Naive thymus-derived CD4-positive, alpha-beta T cell (primary cell): ENCODE results near the gene UBA3. TPM values are rescaled to one million over a fixed set of nuclear protein-coding genes. Genes with fewer than 3 reads are reported as not detected.

Experiments
- ATAC-seq: fragments of 150-1000 bp; cut with Tn5 transposase; 2 replicates; pipeline ENCODE4 v1.10.0; 2021; ENCODE audit warnings: mild to moderate bottlenecking, moderate library complexity
- CTCF ChIA-PET: fragments of 350-600 bp; sonication (Branson Sonifier 250); formaldehyde crosslinking; loops from one replicate; lab custom pipeline; 2021; ENCODE audit warnings: antibody characterized with exemption; lab: Charles Lee
- POLR2A ChIA-PET: fragments of 350-600 bp; sonication (Branson Sonifier 250); formaldehyde crosslinking; loops from one replicate; lab custom pipeline; 2021; ENCODE audit warnings: antibody characterized with exemption, inconsistent platforms; lab: Charles Lee
- DNase-seq, 9 donors: peaks; one replicate each; pipeline versions ENCODE4 v3.0.0 to v3.0.0-alpha.2; 2020 to 2022; ENCODE audit warnings: mixed read lengths in 1 of 9
- H3K27ac ChIP-seq: one replicate; pipeline ENCODE4 v1.7.0; 2013; ENCODE audit warnings: mild to moderate bottlenecking, low read depth, low read length, moderate library complexity
- H3K27me3 ChIP-seq, 2 donors: one replicate each; pipeline ENCODE4 v1.7.0; 2013; ENCODE audit warnings: low read length in 2 of 2, mild to moderate bottlenecking in 2 of 2, moderate library complexity in 2 of 2; ENCODE audit not compliant: control insufficient read depth in 2 of 2, insufficient read depth in 2 of 2
- H3K36me3 ChIP-seq, 3 experiments: 1 replicate in 2 of 3; 2 replicates in 1 of 3; pipeline ENCODE4 v1.7.0; 2013; ENCODE audit warnings: low read length in 3 of 3, mild to moderate bottlenecking in 3 of 3, moderate library complexity in 1 of 3; ENCODE audit not compliant: insufficient read depth in 3 of 3, control insufficient read depth in 2 of 3
- H3K4me1 ChIP-seq, 2 donors: one replicate each; pipeline ENCODE4 v1.7.0; 2013; ENCODE audit warnings: low read length in 2 of 2, mild to moderate bottlenecking in 2 of 2, moderate library complexity in 1 of 2; ENCODE audit not compliant: control insufficient read depth in 2 of 2, insufficient read depth in 2 of 2
- H3K4me3 ChIP-seq: 2 replicates; pipeline ENCODE4 v1.7.0; 2013; ENCODE audit warnings: mild to moderate bottlenecking, low read length
- H3K9me3 ChIP-seq, 3 experiments: 1 replicate in 2 of 3; 2 replicates in 1 of 3; pipeline ENCODE4 v1.7.0; 2013; ENCODE audit warnings: low read length in 3 of 3; ENCODE audit not compliant: control insufficient read depth in 2 of 3
- H3K27ac Mint-ChIP-seq, 9 donors: one replicate each; pipeline ENCODE4 v1.8.0; 2020 to 2022; ENCODE audit warnings: mixed read lengths in 9 of 9, mild to moderate bottlenecking in 8 of 9, moderate library complexity in 5 of 9, inconsistent platforms in 2 of 9
- H3K27me3 Mint-ChIP-seq, 5 donors: one replicate each; pipeline ENCODE4 v1.8.0; 2021 to 2022; ENCODE audit warnings: mixed read lengths in 5 of 5, mild to moderate bottlenecking in 1 of 5
- H3K36me3 Mint-ChIP-seq, 5 donors: one replicate each; pipeline ENCODE4 v1.8.0; 2020 to 2022; ENCODE audit warnings: mixed read lengths in 5 of 5, mild to moderate bottlenecking in 3 of 5, inconsistent platforms in 1 of 5
- H3K4me1 Mint-ChIP-seq, 7 donors: one replicate each; pipeline ENCODE4 v1.8.0; 2020 to 2022; ENCODE audit warnings: mixed read lengths in 7 of 7, mild to moderate bottlenecking in 3 of 7, inconsistent platforms in 1 of 7
- H3K4me3 Mint-ChIP-seq, 10 donors: one replicate each; pipeline ENCODE4 v1.8.0; 2020 to 2022; ENCODE audit warnings: mild to moderate bottlenecking in 10 of 10, mixed read lengths in 10 of 10, moderate library complexity in 6 of 10, inconsistent platforms in 2 of 10
- H3K9me3 Mint-ChIP-seq, 11 donors: one replicate each; pipeline ENCODE4 v1.8.0; 2020 to 2022; ENCODE audit warnings: mixed read lengths in 11 of 11, mild to moderate bottlenecking in 4 of 11, inconsistent platforms in 1 of 11, moderate library complexity in 1 of 11
- intact Hi-C, 2 donors: fragments of 100-400 bp; cut with micrococcal nuclease; formaldehyde crosslinking; loops; one replicate each; pipeline ENCODE4 v1.15.1; 2023
- microRNA-seq: library from miRNA; unstranded; fragments of <30 nt; microRNA quantifications from one replicate; pipeline ENCODE4 v1.2.0, GENCODE V29; 2022; ENCODE audit warnings: borderline microRNAs expressed
- polyA plus RNA-seq, 2 donors: library from polyadenylated mRNA; unstranded; fragments of 300-500 nt; fragmentation: Illumina TruSeq; gene quantifications; one replicate each; pipeline ENCODE4 v1.2.3, GENCODE V29; 2021
- total RNA-seq, 6 experiments: library from RNA in 5 of 6; stranded (reverse) in 5 of 6; gene quantifications; 1 replicate in 5 of 6; 2 replicates in 1 of 6; pipeline ENCODE4 v1.2.3 and lab custom pipeline; 2021 to 2026

Gene UBA3
- total and polyA plus RNA-seq, 7 experiments from 2014 or later: 36.6 to 120 (median 62.4) TPM

- Mint-ChIP-seq H3K27me3 (no peaks in the 10 kb centered on the region), H3K4me3 (no peak overlapping the region), H3K9me3 (no peaks in the 10 kb centered on the region), H3K27ac (no peak overlapping the region), H3K36me3 (peaks cover 0 to 47% (median 5%) of the 10 kb centered on the region in 5 donors), H3K4me1 (peaks cover 0 to 15% (median 3%) of the 10 kb centered on the region in 7 donors)
- no peaks in the 10 kb centered on the region for H3K4me1 ChIP-seq
- ChIA-PET POLR2A (no interaction called here), CTCF (no interaction called here)
- H3K4me3 ChIP-seq: no peak overlapping the region
- no peaks in the 10 kb centered on the region for H3K27me3 ChIP-seq
- no peaks in the 10 kb centered on the region for H3K9me3 ChIP-seq
- no peak for DNase-seq
- intact Hi-C loops: no loop called here
- ATAC-seq: no peak
- H3K27ac ChIP-seq: no peak overlapping the region
- H3K36me3 ChIP-seq: peaks cover 0 to 18% (median 4%) of the 10 kb centered on the region in 3 experiments
Measured at GRCh38 chr3:69005791-69006482, 74.2 kb downstream of the UBA3 start.

- Histone ChIP-seq H3K4me1 (no peaks in the 10 kb centered on the region), H3K9me3 (no peaks in the 10 kb centered on the region), H3K36me3 (peaks cover 0 to 18% (median 4%) of the 10 kb centered on the region in 3 experiments), H3K27ac (no peak overlapping the region), H3K4me3 (no peak overlapping the region), H3K27me3 (no peaks in the 10 kb centered on the region)
- ATAC-seq: no peak
- H3K36me3 Mint-ChIP-seq: peaks cover 0 to 50% (median 5%) of the 10 kb centered on the region in 5 donors
- ChIA-PET CTCF (no interaction called here), POLR2A (no interaction called here)
- no peaks in the 10 kb centered on the region for H3K27me3 Mint-ChIP-seq
- intact Hi-C loops: no loop called here
- no peak overlapping the region for H3K4me3 Mint-ChIP-seq
- no peaks in the 10 kb centered on the region for H3K9me3 Mint-ChIP-seq
- peaks cover 0 to 8% (median 2%) of the 10 kb centered on the region in 7 donors for H3K4me1 Mint-ChIP-seq
- H3K27ac Mint-ChIP-seq: no peak overlapping the region
- no peak for DNase-seq
Measured at GRCh38 chr3:69005071-69005790, 74.9 kb downstream of the UBA3 start.

Small RNA genes within 50 kb of the gene (microRNA-seq; reads per million reads assigned to microRNA genes)
- gene MIR3136: 3.6 reads per million

Other genes with a start within 250 kb of the UBA3 start
- gene TAFA4, start 147.8 kb downstream of the UBA3 start, total RNA-seq: not detected
- not detected for gene TAFA4, start 147.8 kb downstream of the UBA3 start, polyA plus RNA-seq
- 10 to 100 TPM; 10.1 to 19.1 (median 13.1) TPM for gene EOGT, start 66.7 kb downstream of the UBA3 start, total RNA-seq
- 10 to 100 TPM in 1 of 2 donors, 1 to 10 TPM in 1; 6.8 to 10.5 TPM for gene EOGT, start 66.7 kb downstream of the UBA3 start, polyA plus RNA-seq
- 10 to 100 TPM; 41.3 to 71.8 (median 52.8) TPM for gene TMF1, start 28.0 kb downstream of the UBA3 start, total RNA-seq
- gene TMF1, start 28.0 kb downstream of the UBA3 start, polyA plus RNA-seq: 10 to 100 TPM; 36.1 to 37.8 TPM
- gene ARL6IP5, start 4.6 kb upstream of the UBA3 start, total RNA-seq: 100 to 1,000 TPM in 4 of 5 experiments, 10 to 100 TPM in 1; 75.8 to 226 (median 119) TPM
- 100 to 1,000 TPM; 330 to 457 TPM for gene ARL6IP5, start 4.6 kb upstream of the UBA3 start, polyA plus RNA-seq
- not detected for gene LMOD3, start 42.2 kb upstream of the UBA3 start, total RNA-seq
- gene LMOD3, start 42.2 kb upstream of the UBA3 start, polyA plus RNA-seq: under 1 TPM in 1 of 2 donors, not detected in 1; 0.05 TPM